ENCODE measurements around the gene TIMMDC1. TPM values are rescaled to one million over a fixed set of nuclear protein-coding genes. Genes with fewer than 3 reads are reported as not detected.

Gene TIMMDC1
- total RNA-seq, 1 donor from 2014 or later = 31.1 TPM

DNA sequence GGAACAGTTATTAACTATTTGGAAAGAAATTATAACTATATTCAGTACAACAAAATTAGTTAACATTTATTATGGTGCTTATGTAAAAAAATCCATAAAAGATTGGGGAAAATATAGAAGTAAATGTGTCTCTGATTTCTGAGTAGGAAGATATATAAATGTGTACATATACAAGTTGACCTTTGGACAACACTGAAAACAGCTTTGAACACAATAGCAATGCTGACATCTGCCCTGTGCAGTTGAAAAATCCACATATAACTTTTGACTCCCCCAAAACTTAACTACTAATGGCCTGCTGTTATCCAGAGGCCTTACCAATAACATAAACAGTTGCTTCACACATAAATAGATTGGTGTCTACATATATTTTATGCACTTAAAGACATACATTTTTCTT, 12.3 kb downstream of the TIMMDC1 start:
- peaks cover 31 to 54% of the 10 kb centered on the region in 2 donors for H3K36me3 ChIP-seq
- no peaks in the 10 kb centered on the region for H3K4me1 ChIP-seq
- no peak for DNase-seq (ENCODE audit: low spot score in 2 of 2)
- H3K27me3 ChIP-seq = no peaks in the 10 kb centered on the region
- intact Hi-C loops (cut with DNase I) = no loop called here
- TF ChIP-seq, protein P1, sequence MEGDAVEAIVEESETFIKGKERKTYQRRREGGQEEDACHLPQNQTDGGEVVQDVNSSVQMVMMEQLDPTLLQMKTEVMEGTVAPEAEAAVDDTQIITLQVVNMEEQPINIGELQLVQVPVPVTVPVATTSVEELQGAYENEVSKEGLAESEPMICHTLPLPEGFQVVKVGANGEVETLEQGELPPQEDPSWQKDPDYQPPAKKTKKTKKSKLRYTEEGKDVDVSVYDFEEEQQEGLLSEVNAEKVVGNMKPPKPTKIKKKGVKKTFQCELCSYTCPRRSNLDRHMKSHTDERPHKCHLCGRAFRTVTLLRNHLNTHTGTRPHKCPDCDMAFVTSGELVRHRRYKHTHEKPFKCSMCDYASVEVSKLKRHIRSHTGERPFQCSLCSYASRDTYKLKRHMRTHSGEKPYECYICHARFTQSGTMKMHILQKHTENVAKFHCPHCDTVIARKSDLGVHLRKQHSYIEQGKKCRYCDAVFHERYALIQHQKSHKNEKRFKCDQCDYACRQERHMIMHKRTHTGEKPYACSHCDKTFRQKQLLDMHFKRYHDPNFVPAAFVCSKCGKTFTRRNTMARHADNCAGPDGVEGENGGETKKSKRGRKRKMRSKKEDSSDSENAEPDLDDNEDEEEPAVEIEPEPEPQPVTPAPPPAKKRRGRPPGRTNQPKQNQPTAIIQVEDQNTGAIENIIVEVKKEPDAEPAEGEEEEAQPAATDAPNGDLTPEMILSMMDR (IDR thresholded peaks at IDR 0.05) = no peak
- H3K4me3 ChIP-seq = no peak overlapping the region
- H3K27ac ChIP-seq = no peak overlapping the region
- H3K9me3 ChIP-seq = no peaks in the 10 kb centered on the region

DNA sequence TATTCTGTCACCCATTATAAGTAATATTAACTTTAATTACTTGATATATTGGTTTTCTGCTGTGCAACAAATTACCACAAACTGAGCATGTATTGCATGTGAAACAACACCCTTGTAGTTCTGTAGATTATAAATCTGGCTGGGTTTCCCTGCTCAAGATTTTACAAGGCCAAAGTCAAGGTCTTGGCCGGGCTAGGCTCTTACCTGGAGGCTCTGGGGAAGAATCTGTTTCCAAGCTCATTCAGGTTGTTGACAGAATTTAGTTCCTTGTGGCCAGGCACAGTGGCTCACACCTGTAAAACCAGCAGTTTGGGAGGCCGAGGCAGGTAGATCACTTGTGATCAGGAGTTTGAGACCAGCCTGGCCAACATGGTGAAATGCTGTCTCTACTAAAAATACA, 16.3 kb downstream of the TIMMDC1 start:
- Histone ChIP-seq H3K36me3 (peaks cover 48 to 70% of the 10 kb centered on the region in 2 donors), H3K9me3 (no peaks in the 10 kb centered on the region), H3K4me3 (no peak overlapping the region), H3K27ac (no peak overlapping the region), H3K27me3 (no peaks in the 10 kb centered on the region), H3K4me1 (no peaks in the 10 kb centered on the region)
- no peak for DNase-seq (ENCODE audit: low spot score in 2 of 2)
- intact Hi-C loops (cut with DNase I) = no loop called here
- TF ChIP-seq, protein P1 (IDR thresholded peaks at IDR 0.05) = no peak

DNA sequence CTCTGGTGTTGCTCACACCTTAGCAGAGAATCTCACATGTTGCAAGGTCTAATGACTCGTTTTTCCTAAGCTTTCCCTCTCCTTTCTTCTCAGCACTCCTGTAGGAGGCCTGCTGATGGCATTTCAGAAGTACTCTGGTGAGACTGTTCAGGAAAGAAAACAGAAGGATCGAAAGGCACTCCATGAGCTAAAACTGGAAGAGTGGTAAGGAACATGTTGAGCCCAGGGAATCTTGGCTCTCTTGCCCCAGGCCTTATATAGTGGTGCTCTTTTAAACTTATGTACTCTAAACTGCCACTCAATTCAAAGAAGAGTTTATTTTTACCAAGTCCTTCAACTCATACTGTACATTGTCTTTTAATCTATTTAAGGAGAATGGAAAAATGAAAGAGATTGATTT, 18.8 kb downstream of the TIMMDC1 start:
- intact Hi-C loops (cut with DNase I) = no loop called here
- no peak overlapping the region for H3K27ac ChIP-seq

DNA sequence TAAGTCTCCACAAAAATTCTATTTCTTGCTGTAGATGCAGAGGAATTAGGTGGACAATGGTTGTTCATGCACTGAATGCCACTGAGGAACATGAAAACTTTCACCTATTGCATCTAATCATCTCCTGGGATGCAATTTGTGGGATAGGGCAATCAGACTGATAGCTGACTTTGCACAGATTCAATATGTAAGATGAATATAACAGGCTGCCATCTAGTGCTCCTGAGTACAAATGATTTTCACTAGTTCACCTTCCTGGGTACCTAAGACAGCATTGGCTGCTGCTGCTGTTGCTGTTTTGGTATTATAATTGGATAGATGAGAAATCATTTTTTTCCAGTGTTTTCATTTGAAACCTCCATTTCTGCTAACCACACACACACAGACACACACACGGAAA, 19.7 kb downstream of the TIMMDC1 start:
- intact Hi-C loops (cut with DNase I) = no loop called here
- TF ChIP-seq, protein P1 (IDR thresholded peaks at IDR 0.05) = no peak
- no peak for DNase-seq (ENCODE audit: low spot score in 2 of 2)
- Histone ChIP-seq H3K36me3 (peaks cover 47 to 89% of the 10 kb centered on the region in 2 donors), H3K4me1 (no peaks in the 10 kb centered on the region), H3K27me3 (no peaks in the 10 kb centered on the region), H3K27ac (no peak overlapping the region), H3K4me3 (no peak overlapping the region), H3K9me3 (no peaks in the 10 kb centered on the region)

More for the DNA sequence above, 18.8 kb downstream of the TIMMDC1 start:
- TF ChIP-seq, protein P1 (IDR thresholded peaks at IDR 0.05) = no peak
- H3K4me1 ChIP-seq = no peaks in the 10 kb centered on the region
- peaks cover 44 to 86% of the 10 kb centered on the region in 2 donors for H3K36me3 ChIP-seq
- DNase-seq (ENCODE audit: low spot score in 2 of 2) = no peak
- no peaks in the 10 kb centered on the region for H3K27me3 ChIP-seq
- H3K9me3 ChIP-seq = no peaks in the 10 kb centered on the region
- no peak overlapping the region for H3K4me3 ChIP-seq

DNA sequence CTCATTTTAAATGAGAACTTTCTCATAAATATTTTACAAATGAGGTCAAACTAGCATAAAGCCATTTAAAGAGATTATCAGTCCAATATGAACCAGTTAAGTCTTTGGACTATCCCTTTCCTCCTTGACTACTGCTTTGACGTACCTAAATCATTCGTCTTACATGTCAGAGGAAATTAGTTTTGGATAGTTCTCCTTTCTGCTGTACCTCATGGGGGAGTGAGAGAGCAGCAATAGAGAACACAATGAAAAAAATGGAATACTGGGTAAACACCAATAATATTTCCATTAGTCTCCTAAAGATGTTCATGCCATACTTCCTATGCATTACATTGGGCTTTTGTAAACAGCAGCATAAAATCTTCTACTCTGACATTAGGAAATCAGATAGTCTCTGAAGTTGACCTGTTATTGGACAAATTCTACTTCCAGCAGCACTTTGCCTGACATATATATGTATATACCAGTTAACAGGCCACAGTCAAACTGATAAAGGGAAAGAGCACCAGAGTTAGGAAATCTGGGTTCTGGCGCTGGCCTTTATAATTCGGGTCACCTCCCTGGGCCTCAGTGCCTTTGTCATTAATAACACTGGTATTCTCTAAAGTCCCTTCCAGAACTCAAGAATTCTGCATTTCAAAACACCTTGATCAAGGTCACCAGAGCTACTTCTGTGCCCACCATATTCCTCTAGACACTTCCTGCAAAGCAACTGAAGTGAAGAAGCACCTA, 26.8 kb downstream of the TIMMDC1 start:
- Histone ChIP-seq H3K9me3 (no peaks in the 10 kb centered on the region), H3K4me3 (no peak overlapping the region), H3K36me3 (peaks cover 11 to 27% of the 10 kb centered on the region in 2 donors), H3K4me1 (no peaks in the 10 kb centered on the region), H3K27ac (peak overlapping the region in 1 of 2 donors; percentile 37), H3K27me3 (no peaks in the 10 kb centered on the region)
- TF ChIP-seq, protein P1 (IDR thresholded peaks at IDR 0.05) = peak in 2 of 3 experiments; percentile 31 to 51
- intact Hi-C loops (cut with DNase I) = loop anchor here (1.0 kb wide), 1 partner anchor 156 kb away; no protein-coding TSS in a partner anchor
- DNase-seq (ENCODE audit: low spot score in 2 of 2) = no peak
